NCI-H345 treated with DMSO at 0.1 percent for 48 hours (cell line): ENCODE measurements around the gene ZNF143.
"Not testable (repeated sequence)": the region's sequence is repeated elsewhere in the genome, so short reads cannot be mapped to it uniquely, and the experiment has no call there.

Source experiments
- DNase-seq: peaks from one replicate; lab custom pipeline; 2025; ENCODE audit not compliant: unreplicated experiment; lab: John Stamatoyannopoulos, UW

The ZNF143 gene

GRCh38 chr11:9535189-9535781 lies 74.5 kb downstream of the ZNF143 start:
- no peak for DNase-seq

- no peak for DNase-seq
Observed at GRCh38 chr11:9538548-9538947, 77.7 kb downstream of the ZNF143 start.

GRCh38 chr11:9549216-9549615 lies 88.4 kb downstream of the ZNF143 start:
- not testable (repeated sequence) for DNase-seq

GRCh38 chr11:9550191-9550628 lies 89.4 kb downstream of the ZNF143 start:
- DNase-seq: no peak

- no peak for DNase-seq
Observed at GRCh38 chr11:9561279-9561982, 100.6 kb downstream of the ZNF143 start.

GRCh38 chr11:9562716-9563115 lies 101.9 kb downstream of the ZNF143 start:
- no peak for DNase-seq

GRCh38 chr11:9563196-9563730 lies 102.5 kb downstream of the ZNF143 start:
- DNase-seq: no peak

GRCh38 chr11:9565822-9566560 lies 105.2 kb downstream of the ZNF143 start:
- peak; percentile 64 for DNase-seq

GRCh38 chr11:9566561-9567063 lies 105.8 kb downstream of the ZNF143 start:
- no peak for DNase-seq

- no peak for DNase-seq
Observed at GRCh38 chr11:9567401-9567800, 106.6 kb downstream of the ZNF143 start.

- no peak for DNase-seq
Observed at GRCh38 chr11:9568161-9568853, 107.5 kb downstream of the ZNF143 start.

GRCh38 chr11:9568854-9569587 lies 108.2 kb downstream of the ZNF143 start:
- peak; percentile 31 for DNase-seq

GRCh38 chr11:9569588-9570164 lies 108.9 kb downstream of the ZNF143 start:
- DNase-seq: no peak

- DNase-seq: no peak
Observed at GRCh38 chr11:9570313-9571025, 109.7 kb downstream of the ZNF143 start.

GRCh38 chr11:9571071-9571762 lies 110.4 kb downstream of the ZNF143 start:
- DNase-seq: no peak

GRCh38 chr11:9571763-9572115 lies 110.9 kb downstream of the ZNF143 start:
- no peak for DNase-seq

GRCh38 chr11:9573052-9573774 lies 112.4 kb downstream of the ZNF143 start, which contains the start of gene WEE1:
Gene WEE1 (plus strand): TSS chr11:9573670. CDS start chr11:9573934, 264 bp downstream.
- peak; percentile 93 for DNase-seq
